ENCODE data around the gene SLC16A1. TPM values are rescaled to one million over a fixed set of nuclear protein-coding genes. Genes with fewer than 3 reads are reported as not detected.
A peak's percentile ranks its signal among the peaks of the same experiment; 100 is the strongest.

The SLC16A1 gene
- total RNA-seq, 1 donor from 2014 or later: 79.3 TPM

GRCh38 chr1:112938210-112938609 lies 17.8 kb downstream of the SLC16A1 start:
- Mint-ChIP-seq H3K4me1 (ENCODE audit: unreplicated experiment) (peaks cover 22% of the 10 kb centered on the region), H3K36me3 (peaks cover 17% of the 10 kb centered on the region), H3K27me3 (no peaks in the 10 kb centered on the region), H3K9me3 (no peaks in the 10 kb centered on the region), H3K4me3 (no peak overlapping the region), H3K27ac (peak overlapping the region; percentile 24)
- no peak for TF ChIP-seq CTCF (conservative IDR thresholded peaks at IDR 0.05)
- no peak for DNase-seq (ENCODE audit: extremely low spot score, unreplicated experiment)

GRCh38 chr1:112937495-112937894 lies 18.5 kb downstream of the SLC16A1 start:
- peaks cover 10% of the 10 kb centered on the region for H3K36me3 Mint-ChIP-seq
- no peak for DNase-seq (ENCODE audit: extremely low spot score, unreplicated experiment)
- no peak for TF ChIP-seq CTCF (conservative IDR thresholded peaks at IDR 0.05)
- H3K4me1 Mint-ChIP-seq (ENCODE audit: unreplicated experiment): peaks cover 22% of the 10 kb centered on the region
- H3K4me3 Mint-ChIP-seq: no peak overlapping the region
- H3K27me3 Mint-ChIP-seq: no peaks in the 10 kb centered on the region
- H3K27ac Mint-ChIP-seq: peak overlapping the region; percentile 24
- no peaks in the 10 kb centered on the region for H3K9me3 Mint-ChIP-seq

- no peak for DNase-seq (ENCODE audit: extremely low spot score, unreplicated experiment)
- no peaks in the 10 kb centered on the region for H3K27me3 Mint-ChIP-seq
- no peak for TF ChIP-seq CTCF (conservative IDR thresholded peaks at IDR 0.05)
- no peak overlapping the region for H3K4me3 Mint-ChIP-seq
- H3K4me1 Mint-ChIP-seq (ENCODE audit: unreplicated experiment): peaks cover 22% of the 10 kb centered on the region
- H3K9me3 Mint-ChIP-seq: no peaks in the 10 kb centered on the region
- H3K27ac Mint-ChIP-seq: no peak overlapping the region
- H3K36me3 Mint-ChIP-seq: peaks cover 10% of the 10 kb centered on the region
Measured at GRCh38 chr1:112937070-112937469, 18.9 kb downstream of the SLC16A1 start.

- DNase-seq (ENCODE audit: extremely low spot score, unreplicated experiment): no peak
- peak overlapping the region; percentile 81 for H3K27ac Mint-ChIP-seq
- TF ChIP-seq CTCF (conservative IDR thresholded peaks at IDR 0.05): no peak
- no peaks in the 10 kb centered on the region for H3K9me3 Mint-ChIP-seq
- H3K4me3 Mint-ChIP-seq: no peak overlapping the region
- H3K27me3 Mint-ChIP-seq: no peaks in the 10 kb centered on the region
- H3K4me1 Mint-ChIP-seq (ENCODE audit: unreplicated experiment): peaks cover 22% of the 10 kb centered on the region
- peaks cover 11% of the 10 kb centered on the region for H3K36me3 Mint-ChIP-seq
Measured at GRCh38 chr1:112935461-112936111, 20.4 kb downstream of the SLC16A1 start.

GRCh38 chr1:112934577-112934976 lies 21.4 kb downstream of the SLC16A1 start:
- Mint-ChIP-seq H3K9me3 (no peaks in the 10 kb centered on the region), H3K4me1 (ENCODE audit: unreplicated experiment) (peaks cover 22% of the 10 kb centered on the region), H3K36me3 (peaks cover 11% of the 10 kb centered on the region), H3K4me3 (no peak overlapping the region), H3K27ac (peak overlapping the region; percentile 11), H3K27me3 (no peaks in the 10 kb centered on the region)
- TF ChIP-seq CTCF (conservative IDR thresholded peaks at IDR 0.05): no peak
- no peak for DNase-seq (ENCODE audit: extremely low spot score, unreplicated experiment)
